CD8-positive, alpha-beta memory T cell (primary cell): Measurements from ENCODE around the gene USP54. TPM values are rescaled to one million over a fixed set of nuclear protein-coding genes. Genes with fewer than 3 reads are reported as not detected.

Source experiments
- CTCF ChIA-PET: fragments of 350-600 bp; sonication (Branson Sonifier 250); formaldehyde crosslinking; loops from one replicate; lab custom pipeline; 2021; ENCODE audit warnings: antibody characterized with exemption; lab: Charles Lee
- POLR2A ChIA-PET: fragments of 350-600 bp; sonication (Branson Sonifier 250); formaldehyde crosslinking; loops from one replicate; lab custom pipeline; 2021; ENCODE audit warnings: antibody characterized with exemption; lab: Charles Lee
- DNase-seq, 5 donors: peaks; one replicate each; pipeline versions ENCODE4 v3.0.0 to v3.0.0-alpha.2; 2020 to 2022; ENCODE audit warnings: mixed read lengths in 1 of 5
- H3K27ac ChIP-seq: one replicate; pipeline ENCODE4 v1.7.0; 2013; ENCODE audit warnings: low read depth, mild to moderate bottlenecking, low read length, moderate library complexity
- H3K27me3 ChIP-seq: 2 replicates; pipeline ENCODE4 v1.7.0; 2013; ENCODE audit warnings: low read length, mild to moderate bottlenecking; ENCODE audit not compliant: insufficient read depth, poor library complexity, severe bottlenecking
- H3K36me3 ChIP-seq: 2 replicates; pipeline ENCODE4 v1.7.0; 2013; ENCODE audit warnings: mild to moderate bottlenecking, low read length, moderate library complexity; ENCODE audit not compliant: insufficient read depth
- H3K4me1 ChIP-seq: 2 replicates; pipeline ENCODE4 v1.7.0; 2013; ENCODE audit warnings: mild to moderate bottlenecking, low read length, moderate library complexity; ENCODE audit not compliant: insufficient read depth
- H3K4me3 ChIP-seq: 2 replicates; pipeline ENCODE4 v1.7.0; 2013; ENCODE audit warnings: mild to moderate bottlenecking, low read length
- H3K9me3 ChIP-seq: 2 replicates; pipeline ENCODE4 v1.7.0; 2013; ENCODE audit warnings: mild to moderate bottlenecking, low read length
- H3K27ac Mint-ChIP-seq, 8 donors: one replicate each; pipeline ENCODE4 v1.8.0; 2020 to 2021; ENCODE audit warnings: mixed read lengths in 8 of 8, mild to moderate bottlenecking in 6 of 8, inconsistent platforms in 3 of 8, moderate library complexity in 3 of 8
- H3K27me3 Mint-ChIP-seq, 2 donors: one replicate each; pipeline ENCODE4 v1.8.0; 2020 to 2021; ENCODE audit warnings: mixed read lengths in 2 of 2, mild to moderate bottlenecking in 1 of 2, moderate library complexity in 1 of 2
- H3K36me3 Mint-ChIP-seq, 3 donors: one replicate each; pipeline ENCODE4 v1.8.0; 2020 to 2021; ENCODE audit warnings: mixed read lengths in 3 of 3, inconsistent platforms in 1 of 3, mild to moderate bottlenecking in 1 of 3
- H3K4me1 Mint-ChIP-seq, 3 donors: one replicate each; pipeline ENCODE4 v1.8.0; 2020 to 2021; ENCODE audit warnings: mixed read lengths in 3 of 3, inconsistent platforms in 1 of 3, mild to moderate bottlenecking in 1 of 3
- H3K4me3 Mint-ChIP-seq, 7 donors: one replicate each; pipeline ENCODE4 v1.8.0; 2020 to 2021; ENCODE audit warnings: mixed read lengths in 7 of 7, mild to moderate bottlenecking in 6 of 7, moderate library complexity in 4 of 7, inconsistent platforms in 2 of 7
- H3K9me3 Mint-ChIP-seq, 5 donors: one replicate each; pipeline ENCODE4 v1.8.0; 2020 to 2022; ENCODE audit warnings: mixed read lengths in 5 of 5, mild to moderate bottlenecking in 3 of 5, moderate library complexity in 2 of 5, inconsistent platforms in 1 of 5
- polyA plus RNA-seq: library from polyadenylated mRNA; unstranded; fragments of 300-500 nt; fragmentation: Illumina TruSeq; gene quantifications from one replicate; pipeline ENCODE4 v1.2.3, GENCODE V29; 2021
- total RNA-seq, 2 experiments: library from RNA; stranded (reverse); gene quantifications; one replicate each; pipeline ENCODE4 v1.2.3, GENCODE V29; 2021

The USP54 gene
- total and polyA plus RNA-seq, 3 experiments from 2014 or later = 1.5 to 11.9 (median 10.5) TPM

DNA sequence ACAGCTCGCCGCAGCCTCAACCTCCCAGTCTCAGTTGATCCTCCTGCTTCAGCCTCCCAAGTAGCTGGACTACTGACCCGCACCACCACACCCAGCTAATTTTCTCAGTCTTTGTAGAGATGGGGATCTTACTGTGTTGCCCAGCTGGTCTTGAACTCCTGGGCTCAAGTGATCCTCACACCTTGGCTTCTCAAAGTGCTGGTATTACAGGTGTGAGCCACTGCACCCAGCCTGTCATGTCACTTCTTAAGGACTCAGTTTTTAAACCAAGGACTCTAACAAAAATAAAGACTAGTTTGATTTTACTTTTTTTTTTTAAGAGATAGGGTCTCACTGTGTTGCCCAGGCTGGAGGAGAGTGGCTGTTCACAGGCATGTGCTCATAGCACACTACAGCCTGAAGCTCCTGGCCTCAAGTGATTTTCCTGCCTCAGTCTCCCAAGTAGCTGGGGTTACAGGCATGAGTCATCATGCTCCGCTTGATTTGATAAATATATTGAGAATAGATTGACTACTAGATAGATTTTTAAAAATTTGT lies 78.9 kb downstream of the USP54 start:
- Mint-ChIP-seq H3K27ac (no peak overlapping the region), H3K9me3 (no peaks in the 10 kb centered on the region), H3K4me3 (no peak overlapping the region), H3K27me3 (no peaks in the 10 kb centered on the region), H3K36me3 (peaks cover 0 to 4% (median 2%) of the 10 kb centered on the region in 3 donors), H3K4me1 (peaks cover 0 to 3% (median 0%) of the 10 kb centered on the region in 3 donors)
- no peak for DNase-seq
- Histone ChIP-seq H3K27ac (no peak overlapping the region), H3K36me3 (no peaks in the 10 kb centered on the region), H3K4me1 (no peaks in the 10 kb centered on the region), H3K27me3 (no peaks in the 10 kb centered on the region), H3K4me3 (no peak overlapping the region), H3K9me3 (no peaks in the 10 kb centered on the region)
- POLR2A ChIA-PET = no interaction called here
- CTCF ChIA-PET = interaction anchor here (0.5 to 1.3 kb wide), 2 partner anchors 17 to 21 kb away, joined by 3 read pairs; partner anchors contain the start of gene PPP3CB

DNA sequence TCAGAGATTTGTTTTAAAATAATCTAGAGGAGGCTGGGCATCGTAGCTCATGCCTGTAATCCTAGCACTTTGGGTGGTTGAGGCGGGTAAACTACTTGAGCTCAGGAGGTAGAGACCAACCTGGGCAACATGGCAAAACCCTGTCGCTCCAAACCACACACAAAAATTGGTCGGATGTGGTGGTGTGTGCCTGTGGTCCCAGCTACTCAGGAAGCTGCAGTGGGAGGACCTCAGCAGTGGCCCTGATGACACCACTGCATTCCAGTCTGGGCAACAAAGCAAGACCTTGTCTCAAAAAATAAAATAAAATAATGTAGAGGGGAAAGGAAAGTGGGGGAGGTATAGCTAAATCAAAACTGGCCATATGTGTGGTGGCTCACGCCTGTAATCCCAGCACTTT lies 81.4 kb downstream of the USP54 start:
- ChIA-PET POLR2A (interaction anchor here (1.1 kb wide), 1 partner anchor 14 kb away, joined by 4 read pairs; no protein-coding TSS in a partner anchor), CTCF (no interaction called here)
- Histone ChIP-seq H3K36me3 (peaks cover 6% of the 10 kb centered on the region), H3K27ac (no peak overlapping the region), H3K9me3 (no peaks in the 10 kb centered on the region), H3K4me3 (no peak overlapping the region), H3K4me1 (no peaks in the 10 kb centered on the region), H3K27me3 (no peaks in the 10 kb centered on the region)
- Mint-ChIP-seq H3K27ac (peak overlapping the region in 3 of 8 donors; percentile 17 to 65 (median 27)), H3K36me3 (peaks cover 2 to 14% (median 8%) of the 10 kb centered on the region in 3 donors), H3K27me3 (no peaks in the 10 kb centered on the region), H3K4me1 (peaks cover 0 to 3% (median 0%) of the 10 kb centered on the region in 3 donors), H3K4me3 (no peak overlapping the region), H3K9me3 (no peaks in the 10 kb centered on the region)
- peak in 1 of 5 donors; percentile 4 for DNase-seq

DNA sequence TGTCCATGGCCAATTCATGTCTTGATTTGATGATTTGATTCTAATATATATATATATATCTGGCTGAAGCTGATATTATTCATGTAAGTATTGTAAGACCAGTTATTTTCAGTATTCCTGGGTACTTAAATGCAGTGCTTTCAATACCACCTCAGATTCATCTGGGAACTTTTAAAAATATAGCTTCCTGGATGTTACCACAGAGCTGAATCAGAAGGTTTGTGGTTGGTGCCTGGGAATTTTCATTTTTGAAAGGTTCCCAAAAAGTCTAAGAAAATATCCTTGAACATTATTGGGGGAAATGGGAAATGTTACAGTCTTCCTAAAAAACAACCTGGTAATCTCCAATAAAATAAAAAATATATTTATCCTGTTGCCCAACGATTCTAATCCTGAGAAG lies 84.7 kb downstream of the USP54 start:
- Mint-ChIP-seq H3K36me3 (peaks cover 3 to 39% (median 19%) of the 10 kb centered on the region in 3 donors), H3K4me1 (peaks cover 7 to 16% (median 13%) of the 10 kb centered on the region in 3 donors), H3K4me3 (no peak overlapping the region), H3K27ac (peak overlapping the region in 1 of 8 donors; percentile 75), H3K27me3 (no peaks in the 10 kb centered on the region), H3K9me3 (no peaks in the 10 kb centered on the region)
- CTCF ChIA-PET = interaction anchor here (1.0 kb wide), 1 partner anchor 23 kb away, joined by 3 read pairs; no protein-coding TSS in a partner anchor
- H3K9me3 ChIP-seq = no peaks in the 10 kb centered on the region
- no peaks in the 10 kb centered on the region for H3K27me3 ChIP-seq
- POLR2A ChIA-PET = interaction anchor here (1.2 kb wide), 1 partner anchor 11 kb away, joined by 4 read pairs; the partner anchor contains the start of gene PPP3CB
- H3K27ac ChIP-seq = no peak overlapping the region
- peaks cover 12% of the 10 kb centered on the region for H3K36me3 ChIP-seq
- H3K4me3 ChIP-seq = no peak overlapping the region
- no peak for DNase-seq
- peaks cover 6% of the 10 kb centered on the region for H3K4me1 ChIP-seq

- peaks cover 10% of the 10 kb centered on the region for H3K4me1 ChIP-seq
- DNase-seq = no peak
Observed at GRCh38 chr10:73506074-73506473, 85.1 kb downstream of the USP54 start.

DNA sequence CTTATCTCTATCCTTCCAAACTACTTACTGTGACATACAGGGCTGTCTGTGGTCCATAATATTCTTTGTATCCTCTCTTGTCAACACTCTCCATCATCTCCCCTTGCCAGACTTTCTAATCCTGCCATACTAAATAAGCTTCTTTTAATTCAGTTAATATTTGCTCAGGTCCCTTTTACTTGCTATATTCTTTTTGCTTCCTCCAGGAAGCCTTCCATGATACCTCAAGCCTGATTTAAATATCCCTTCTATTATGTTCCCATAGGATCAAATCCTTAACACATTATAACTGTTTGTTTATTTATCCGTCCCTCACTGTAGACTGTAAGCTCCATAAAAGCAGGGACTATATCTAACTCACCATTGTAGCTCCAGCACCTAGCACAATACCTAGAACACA lies 88.1 kb downstream of the USP54 start:
- Mint-ChIP-seq H3K27me3 (no peaks in the 10 kb centered on the region), H3K36me3 (peaks cover 3 to 39% (median 22%) of the 10 kb centered on the region in 3 donors), H3K4me1 (peaks cover 9 to 27% (median 18%) of the 10 kb centered on the region in 3 donors), H3K9me3 (no peaks in the 10 kb centered on the region), H3K27ac (peak overlapping the region in 1 of 8 donors; percentile 10), H3K4me3 (no peak overlapping the region)
- DNase-seq = no peak
- H3K27ac ChIP-seq = no peak overlapping the region
- peaks cover 12% of the 10 kb centered on the region for H3K36me3 ChIP-seq
- H3K9me3 ChIP-seq = no peaks in the 10 kb centered on the region
- H3K4me1 ChIP-seq = peaks cover 16% of the 10 kb centered on the region
- POLR2A ChIA-PET = no interaction called here
- no peak overlapping the region for H3K4me3 ChIP-seq
- CTCF ChIA-PET = interaction anchor here (2.0 kb wide), 1 partner anchor 141 kb away, joined by 4 read pairs; no protein-coding TSS in a partner anchor
- no peaks in the 10 kb centered on the region for H3K27me3 ChIP-seq

More at GRCh38 chr10:73506074-73506473, 85.1 kb downstream of the USP54 start:
- peaks cover 3 to 39% (median 22%) of the 10 kb centered on the region in 3 donors for H3K36me3 Mint-ChIP-seq
- ChIA-PET CTCF (interaction anchor here (1.0 kb wide), 1 partner anchor 23 kb away, joined by 3 read pairs; no protein-coding TSS in a partner anchor), POLR2A (interaction anchor here (1.2 kb wide), 1 partner anchor 10 kb away, joined by 4 read pairs; the partner anchor contains the start of gene PPP3CB)
- Histone ChIP-seq H3K36me3 (peaks cover 12% of the 10 kb centered on the region), H3K9me3 (no peaks in the 10 kb centered on the region), H3K27ac (no peak overlapping the region), H3K27me3 (no peaks in the 10 kb centered on the region), H3K4me3 (no peak overlapping the region)
- H3K4me1 Mint-ChIP-seq = peaks cover 11 to 20% (median 17%) of the 10 kb centered on the region in 3 donors
- no peaks in the 10 kb centered on the region for H3K27me3 Mint-ChIP-seq
- no peaks in the 10 kb centered on the region for H3K9me3 Mint-ChIP-seq
- no peak overlapping the region for H3K4me3 Mint-ChIP-seq
- H3K27ac Mint-ChIP-seq = peak overlapping the region in 1 of 8 donors; percentile 75

DNA sequence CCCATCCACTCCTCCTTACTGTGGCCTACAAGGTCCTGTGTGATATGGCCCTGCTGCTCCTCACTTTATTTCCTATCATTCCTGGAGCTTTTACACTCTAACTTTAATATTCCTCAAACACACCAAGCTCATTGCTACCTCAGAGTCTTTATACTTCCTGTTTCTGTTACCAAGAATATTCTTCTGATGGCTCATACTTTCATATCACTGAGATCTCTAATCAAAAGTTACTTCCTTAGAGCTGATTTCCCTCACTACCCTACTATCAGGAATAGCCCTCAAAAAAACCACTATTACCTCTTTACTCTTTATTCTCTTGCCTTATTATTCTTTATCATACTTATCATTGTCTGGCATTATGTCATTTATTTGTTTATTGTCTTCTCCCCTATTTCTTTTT lies 89.5 kb downstream of the USP54 start:
- no peak overlapping the region for H3K27ac ChIP-seq

DNA sequence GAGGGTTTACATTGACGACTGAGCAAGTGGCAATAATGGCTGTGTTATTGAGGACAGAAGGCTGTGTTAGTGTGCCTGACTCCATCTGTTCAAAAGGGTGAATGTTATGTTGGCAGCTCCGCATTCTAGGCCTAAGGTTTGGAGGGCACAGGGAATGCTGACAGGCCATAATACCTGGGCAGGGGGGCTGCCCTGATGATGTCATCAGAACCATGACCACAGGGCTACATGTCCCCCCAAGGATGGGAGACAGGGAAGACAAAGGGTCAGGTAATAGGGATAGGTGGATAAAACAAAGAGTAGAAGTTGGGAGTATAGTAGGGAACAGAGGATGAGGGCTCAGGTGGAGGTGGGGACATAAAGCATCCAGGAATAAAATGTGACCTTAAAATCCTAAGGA lies 93.5 kb downstream of the USP54 start:
- H3K4me3 Mint-ChIP-seq = peak overlapping the region in 2 of 7 donors; percentile 2 to 49
- no peaks in the 10 kb centered on the region for H3K27me3 ChIP-seq
- peak overlapping the region in 4 of 8 donors; percentile 3 to 64 (median 22) for H3K27ac Mint-ChIP-seq
- H3K9me3 Mint-ChIP-seq = no peaks in the 10 kb centered on the region
- peaks cover 48% of the 10 kb centered on the region for H3K4me1 ChIP-seq
- H3K27ac ChIP-seq = no peak overlapping the region
- ChIA-PET CTCF (no interaction called here), POLR2A (no interaction called here)
- peaks cover 50 to 66% (median 58%) of the 10 kb centered on the region in 3 donors for H3K4me1 Mint-ChIP-seq
- no peaks in the 10 kb centered on the region for H3K9me3 ChIP-seq
- no peak overlapping the region for H3K4me3 ChIP-seq
- H3K27me3 Mint-ChIP-seq = no peaks in the 10 kb centered on the region
- DNase-seq = no peak
- H3K36me3 Mint-ChIP-seq = peaks cover 0 to 13% (median 12%) of the 10 kb centered on the region in 3 donors
- no peaks in the 10 kb centered on the region for H3K36me3 ChIP-seq

More for the DNA sequence above, 89.5 kb downstream of the USP54 start:
- peaks cover 3 to 38% (median 22%) of the 10 kb centered on the region in 3 donors for H3K36me3 Mint-ChIP-seq
- no peak overlapping the region for H3K4me3 ChIP-seq
- H3K27me3 ChIP-seq = no peaks in the 10 kb centered on the region
- no peak for DNase-seq
- peak overlapping the region in 2 of 7 donors; percentile 22 to 44 for H3K4me3 Mint-ChIP-seq
- peaks cover 12% of the 10 kb centered on the region for H3K36me3 ChIP-seq
- H3K27ac Mint-ChIP-seq = peak overlapping the region in 7 of 8 donors; percentile 10 to 89 (median 51)
- peaks cover 20% of the 10 kb centered on the region for H3K4me1 ChIP-seq
- H3K9me3 Mint-ChIP-seq = no peaks in the 10 kb centered on the region
- no peaks in the 10 kb centered on the region for H3K27me3 Mint-ChIP-seq
- POLR2A ChIA-PET = interaction anchor here (0.6 kb wide), 1 partner anchor 1733 kb away, joined by 3 read pairs; no protein-coding TSS in a partner anchor
- no peaks in the 10 kb centered on the region for H3K9me3 ChIP-seq
- CTCF ChIA-PET = interaction anchor here (2.0 kb wide), 1 partner anchor 143 kb away, joined by 4 read pairs; no protein-coding TSS in a partner anchor
- H3K4me1 Mint-ChIP-seq = peaks cover 20 to 38% (median 30%) of the 10 kb centered on the region in 3 donors
